ENCODE results near the gene COMMD6. TPM values are rescaled to one million over a fixed set of nuclear protein-coding genes. Genes with fewer than 3 reads are reported as not detected.

Gene COMMD6
- total and polyA plus RNA-seq, 2 of the 13 experiments (the other 11 are each of a cell fraction or from before 2014, with no cell fraction given): 97.0 to 164 TPM

DNA sequence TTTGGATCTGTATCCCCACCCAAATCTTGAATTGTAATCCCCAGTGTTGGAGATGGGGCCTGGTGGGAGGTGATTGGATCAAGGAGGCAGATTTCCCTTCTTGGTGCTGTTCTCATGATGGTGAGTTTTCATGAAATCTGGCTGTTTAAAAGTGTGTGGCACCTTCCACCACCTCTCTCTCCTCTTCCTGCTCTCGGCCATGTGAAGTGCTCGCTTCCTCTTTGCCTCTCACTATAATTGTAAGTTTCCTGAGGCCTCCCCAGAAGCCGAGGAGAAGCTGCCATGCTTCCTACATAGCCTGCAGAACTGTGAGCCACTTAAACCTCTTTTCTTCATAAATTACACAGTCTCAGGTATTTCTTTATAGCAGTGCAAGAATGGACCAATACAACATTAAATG, 15.7 kb downstream of the COMMD6 start:
- FAIRE-seq: no peak
- intact Hi-C loops (cut with micrococcal nuclease; ENCODE audit: unreplicated experiment) (no loop called here), in situ Hi-C loops (cut with HindIII; ENCODE audit: extremely low pct_ligation_motif_present, low pct_unique_long_range_greater_than_20kb) (no loop called here)
- Histone ChIP-seq H3K9me3 (ENCODE audit: low read length) (no peaks in the 10 kb centered on the region), H3K4me2 (ENCODE audit: low read depth, low read length) (no peak overlapping the region), H2AFZ (ENCODE audit: low read length) (no peak overlapping the region), H4K20me1 (ENCODE audit: insufficient read depth, low read length) (no peaks in the 10 kb centered on the region), H3K4me3 (replicated peaks in 1 of 3; ENCODE audit: insufficient read depth in 1 of 3, low read depth in 2 of 3, low read length in 3 of 3) (no peak overlapping the region), H3K27ac (ENCODE audit: extremely low read length, insufficient read depth, low read length) (no peak overlapping the region), H3K4me1 (ENCODE audit: insufficient read depth, low read length) (no peaks in the 10 kb centered on the region), H3K9ac (ENCODE audit: insufficient read depth, low read depth, low read length) (no peak overlapping the region), H3K27me3 (ENCODE audit: control insufficient read depth in 1 of 2, insufficient read depth in 2 of 2, low read length in 2 of 2) (no peaks in the 10 kb centered on the region), H3K36me3 (replicated peaks in 1 of 2; ENCODE audit: control insufficient read depth in 1 of 2, insufficient read depth in 2 of 2, low read length in 2 of 2) (peaks cover 0 to 6% of the 10 kb centered on the region in 2 experiments; a peak in 1 of 5 replicates), H3K79me2 (ENCODE audit: insufficient read depth, low read length) (no peaks in the 10 kb centered on the region)
- BruUV-seq (replicated peaks): no TSS peak
- no peak for DNase-seq (ENCODE audit: low spot score)
- ATAC-seq: no peak
- ChIA-PET CTCF (ENCODE audit: low intra/inter-chr PET ratio, low total read pairs) (no interaction called here), POLR2A (no interaction called here)
- 43% methylated on average over 3 of the region's 3 CpGs for WGBS (ENCODE audit: low lambda C conversion rate)
- TF ChIP-seq, protein P1, sequence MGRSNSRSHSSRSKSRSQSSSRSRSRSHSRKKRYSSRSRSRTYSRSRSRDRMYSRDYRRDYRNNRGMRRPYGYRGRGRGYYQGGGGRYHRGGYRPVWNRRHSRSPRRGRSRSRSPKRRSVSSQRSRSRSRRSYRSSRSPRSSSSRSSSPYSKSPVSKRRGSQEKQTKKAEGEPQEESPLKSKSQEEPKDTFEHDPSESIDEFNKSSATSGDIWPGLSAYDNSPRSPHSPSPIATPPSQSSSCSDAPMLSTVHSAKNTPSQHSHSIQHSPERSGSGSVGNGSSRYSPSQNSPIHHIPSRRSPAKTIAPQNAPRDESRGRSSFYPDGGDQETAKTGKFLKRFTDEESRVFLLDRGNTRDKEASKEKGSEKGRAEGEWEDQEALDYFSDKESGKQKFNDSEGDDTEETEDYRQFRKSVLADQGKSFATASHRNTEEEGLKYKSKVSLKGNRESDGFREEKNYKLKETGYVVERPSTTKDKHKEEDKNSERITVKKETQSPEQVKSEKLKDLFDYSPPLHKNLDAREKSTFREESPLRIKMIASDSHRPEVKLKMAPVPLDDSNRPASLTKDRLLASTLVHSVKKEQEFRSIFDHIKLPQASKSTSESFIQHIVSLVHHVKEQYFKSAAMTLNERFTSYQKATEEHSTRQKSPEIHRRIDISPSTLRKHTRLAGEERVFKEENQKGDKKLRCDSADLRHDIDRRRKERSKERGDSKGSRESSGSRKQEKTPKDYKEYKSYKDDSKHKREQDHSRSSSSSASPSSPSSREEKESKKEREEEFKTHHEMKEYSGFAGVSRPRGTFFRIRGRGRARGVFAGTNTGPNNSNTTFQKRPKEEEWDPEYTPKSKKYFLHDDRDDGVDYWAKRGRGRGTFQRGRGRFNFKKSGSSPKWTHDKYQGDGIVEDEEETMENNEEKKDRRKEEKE (IDR thresholded peaks at IDR 0.05): no peak
- TF ChIP-seq SIN3B (IDR thresholded peaks at IDR 0.05; ENCODE audit: low read length) (no peak), ZKSCAN1 (IDR thresholded peaks at IDR 0.05; ENCODE audit: low read length) (no peak), NFIC (IDR thresholded peaks at IDR 0.05; ENCODE audit: low read length) (no peak), ZNF660 (CRISPR knock-in tag; IDR thresholded peaks at IDR 0.05; ENCODE audit: borderline replicate concordance, low read depth) (no peak), MTA1 (CRISPR knock-in tag; IDR thresholded peaks at IDR 0.05; ENCODE audit: borderline replicate concordance) (no peak)

All from HepG2 (cell line).